Omental fat pad (tissue), 4 donors: ENCODE measurements around the gene FCMR. TPM values are rescaled to one million over a fixed set of nuclear protein-coding genes. Genes with fewer than 3 reads are reported as not detected.

Source experiments
- ATAC-seq: fragments of 150-250 bp; one replicate; pipeline ENCODE4 v1.9.1; 2016; ENCODE audit warnings: mild to moderate bottlenecking, moderate library complexity; ENCODE audit not compliant: low FRiP score
- DNase-seq: peaks from one replicate; pipeline ENCODE4 v3.0.0-alpha.2; 2019; ENCODE audit warnings: low spot score
- total RNA-seq, 4 donors: library from RNA; depleted of rRNA; stranded (reverse); fragments of >200 nt; gene quantifications; one replicate each; pipeline ENCODE4 v1.1.0, GENCODE V29; 2016
- TF ChIP-seq, protein P1 (sequence below), 3 donors: fragments of 450-650 bp; IDR thresholded peaks; one replicate each; pipeline ENCODE4 v1.5.1; 2016 to 2017; ENCODE audit warnings: antibody characterized with exemption in 3 of 3, mild to moderate bottlenecking in 3 of 3, moderate library complexity in 2 of 3

The FCMR gene
- total RNA-seq, 4 donors from 2014 or later, result 3.2 to 23.2 (median 9.0) TPM

DNA sequence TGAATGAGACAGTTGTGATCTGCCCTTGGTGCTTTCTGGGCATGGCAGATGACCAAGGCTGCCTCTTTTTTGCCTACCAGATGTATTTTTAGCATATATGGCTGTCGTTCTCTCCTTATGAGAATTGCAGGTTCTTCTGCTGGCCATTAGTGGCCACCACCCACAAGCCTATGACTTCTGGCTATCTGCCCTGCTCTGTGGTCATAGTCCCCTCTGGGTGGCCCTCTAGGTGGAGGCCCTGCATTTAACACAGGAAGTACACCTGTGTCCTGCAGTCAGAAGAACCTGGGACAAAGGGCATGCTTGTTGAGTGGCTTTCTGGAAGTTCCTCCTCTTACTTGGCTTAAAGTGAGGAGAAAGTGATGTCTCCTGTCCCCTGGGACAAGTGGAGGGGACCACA is 42.0 kb upstream of the FCMR start:
- ATAC-seq (no peak), DNase-seq (no peak)
- TF ChIP-seq, protein P1, sequence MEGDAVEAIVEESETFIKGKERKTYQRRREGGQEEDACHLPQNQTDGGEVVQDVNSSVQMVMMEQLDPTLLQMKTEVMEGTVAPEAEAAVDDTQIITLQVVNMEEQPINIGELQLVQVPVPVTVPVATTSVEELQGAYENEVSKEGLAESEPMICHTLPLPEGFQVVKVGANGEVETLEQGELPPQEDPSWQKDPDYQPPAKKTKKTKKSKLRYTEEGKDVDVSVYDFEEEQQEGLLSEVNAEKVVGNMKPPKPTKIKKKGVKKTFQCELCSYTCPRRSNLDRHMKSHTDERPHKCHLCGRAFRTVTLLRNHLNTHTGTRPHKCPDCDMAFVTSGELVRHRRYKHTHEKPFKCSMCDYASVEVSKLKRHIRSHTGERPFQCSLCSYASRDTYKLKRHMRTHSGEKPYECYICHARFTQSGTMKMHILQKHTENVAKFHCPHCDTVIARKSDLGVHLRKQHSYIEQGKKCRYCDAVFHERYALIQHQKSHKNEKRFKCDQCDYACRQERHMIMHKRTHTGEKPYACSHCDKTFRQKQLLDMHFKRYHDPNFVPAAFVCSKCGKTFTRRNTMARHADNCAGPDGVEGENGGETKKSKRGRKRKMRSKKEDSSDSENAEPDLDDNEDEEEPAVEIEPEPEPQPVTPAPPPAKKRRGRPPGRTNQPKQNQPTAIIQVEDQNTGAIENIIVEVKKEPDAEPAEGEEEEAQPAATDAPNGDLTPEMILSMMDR (IDR thresholded peaks at IDR 0.05), result no peak

DNA sequence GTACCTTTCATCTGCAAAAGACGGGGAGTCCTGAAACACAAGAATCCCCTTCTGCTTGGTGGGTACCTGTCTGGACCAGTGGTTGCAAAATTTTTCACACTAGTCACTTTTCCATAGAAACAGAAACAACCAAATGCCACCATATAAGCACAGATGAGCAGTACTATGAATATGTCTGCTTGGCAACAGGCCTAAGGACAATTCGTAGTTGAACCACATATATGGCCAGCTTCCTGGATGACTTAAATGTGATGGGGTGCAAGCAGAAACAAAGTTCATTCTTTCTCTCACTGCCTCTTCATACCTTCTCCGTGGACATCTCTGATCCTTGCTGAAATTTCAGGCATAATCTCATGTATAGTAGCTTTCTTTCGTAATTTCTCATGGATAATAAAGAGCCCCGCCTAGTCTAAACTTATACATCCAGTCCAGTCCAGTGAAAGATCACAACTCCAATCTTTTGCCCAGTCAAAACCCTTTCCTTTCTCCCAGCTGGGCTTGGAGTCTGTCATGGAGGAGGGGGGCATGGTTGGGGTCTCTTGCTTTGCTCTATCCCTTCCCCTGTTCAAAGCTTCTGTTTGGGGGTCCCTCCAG is 41.5 kb upstream of the FCMR start:
- no peak for ATAC-seq
- DNase-seq, result no peak
- TF ChIP-seq, protein P1 (IDR thresholded peaks at IDR 0.05), result no peak

DNA sequence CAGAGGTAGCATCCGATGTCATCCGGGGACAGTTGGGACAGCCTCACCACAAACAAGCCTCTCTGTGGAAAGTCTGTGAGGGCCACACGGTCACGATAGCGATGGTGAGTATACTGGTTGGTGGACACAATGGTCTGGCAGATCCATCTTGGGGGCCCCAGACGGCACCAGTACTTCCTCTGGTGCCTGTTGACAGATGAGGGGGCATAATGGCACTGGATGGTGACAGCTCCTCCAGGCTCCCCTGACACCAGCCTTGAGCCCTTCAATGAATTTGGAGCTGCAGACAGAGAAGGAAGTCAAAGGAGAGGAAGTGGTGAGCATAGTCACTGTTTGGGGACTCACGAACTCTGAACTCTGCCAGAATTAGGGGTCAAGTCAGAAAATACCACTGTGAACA is 40.5 kb upstream of the FCMR start:
- ATAC-seq (no peak), DNase-seq (no peak)
- TF ChIP-seq, protein P1 (IDR thresholded peaks at IDR 0.05), result no peak

DNA sequence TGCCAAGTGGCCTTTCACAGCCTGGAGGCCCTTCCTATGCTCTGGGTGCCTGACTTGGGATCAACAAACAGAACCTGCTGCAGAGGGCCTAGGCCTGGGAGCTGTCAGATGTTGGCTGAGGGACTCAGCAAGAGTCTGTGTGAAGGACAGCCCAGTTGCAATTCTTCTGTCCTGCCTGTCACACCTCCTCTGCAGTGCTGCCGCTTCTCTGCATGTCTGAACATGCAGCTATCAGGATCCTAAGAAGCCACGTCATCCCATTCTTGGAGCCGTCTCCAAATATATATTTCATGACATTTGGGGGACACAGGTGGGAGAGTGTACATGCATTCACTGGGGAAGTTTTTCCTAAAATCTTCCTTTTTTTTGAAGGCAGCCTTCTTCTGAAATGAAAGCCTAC is 39.9 kb upstream of the FCMR start:
- DNase-seq, result no peak
- TF ChIP-seq, protein P1 (IDR thresholded peaks at IDR 0.05), result no peak
- ATAC-seq, result no peak

DNA sequence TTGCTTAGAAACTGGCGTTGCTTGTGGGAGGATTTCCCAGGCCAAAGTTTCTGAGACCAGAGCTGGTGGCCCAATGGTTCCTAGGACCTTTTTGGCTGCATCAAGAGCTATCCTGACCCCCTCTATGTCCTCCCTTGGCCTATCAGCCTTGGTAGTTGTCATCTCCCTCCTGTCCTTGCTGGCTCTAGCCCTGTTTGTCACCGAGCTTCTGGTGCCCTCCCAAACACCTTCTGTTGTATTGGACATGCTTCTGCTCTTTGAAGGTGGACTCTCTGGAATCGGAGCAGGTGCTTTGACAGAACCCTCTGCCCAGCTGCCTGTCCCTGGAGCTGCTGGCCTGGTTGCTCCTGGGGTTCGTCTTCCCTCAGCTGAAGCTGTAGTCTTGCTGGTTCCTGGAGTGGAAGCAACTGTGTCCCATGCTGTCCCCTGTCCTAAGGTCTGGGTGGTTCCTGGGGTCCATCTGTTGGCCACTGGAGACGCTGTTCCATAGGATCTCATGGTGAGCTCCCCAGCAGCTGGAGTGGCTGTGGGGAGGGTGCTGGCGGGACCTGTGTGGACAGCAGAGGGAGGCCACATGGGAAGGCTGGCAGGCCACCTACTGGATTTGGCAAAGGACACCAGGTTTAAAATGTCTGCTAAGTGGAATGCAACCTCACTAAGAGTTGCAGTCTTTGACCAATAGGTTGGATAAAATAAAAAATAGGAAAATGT is 39.1 kb upstream of the FCMR start:
- DNase-seq, result no peak
- TF ChIP-seq, protein P1 (IDR thresholded peaks at IDR 0.05), result no peak
- ATAC-seq, result no peak

DNA sequence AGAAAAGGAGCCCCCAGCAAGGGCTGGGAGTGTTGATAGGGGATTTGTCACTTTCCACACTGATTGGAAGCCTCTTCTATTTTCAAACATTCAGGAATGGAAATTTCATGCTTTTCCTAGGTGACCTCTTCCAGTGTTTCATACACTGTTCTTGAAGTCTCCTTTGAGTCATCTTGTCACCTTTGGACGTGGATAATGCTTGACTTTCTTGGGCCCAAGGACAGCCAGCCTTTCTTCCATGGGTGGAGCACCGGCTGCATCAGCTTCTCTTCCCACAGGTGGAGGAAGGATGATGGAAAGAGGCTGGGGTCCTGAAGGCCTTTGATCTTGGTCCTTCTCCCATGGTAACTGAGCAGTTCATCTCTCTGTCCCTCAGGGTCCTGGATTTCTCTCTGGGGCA is 36.4 kb upstream of the FCMR start:
- TF ChIP-seq, protein P1 (IDR thresholded peaks at IDR 0.05), result no peak
- ATAC-seq, result no peak
- DNase-seq, result no peak

DNA sequence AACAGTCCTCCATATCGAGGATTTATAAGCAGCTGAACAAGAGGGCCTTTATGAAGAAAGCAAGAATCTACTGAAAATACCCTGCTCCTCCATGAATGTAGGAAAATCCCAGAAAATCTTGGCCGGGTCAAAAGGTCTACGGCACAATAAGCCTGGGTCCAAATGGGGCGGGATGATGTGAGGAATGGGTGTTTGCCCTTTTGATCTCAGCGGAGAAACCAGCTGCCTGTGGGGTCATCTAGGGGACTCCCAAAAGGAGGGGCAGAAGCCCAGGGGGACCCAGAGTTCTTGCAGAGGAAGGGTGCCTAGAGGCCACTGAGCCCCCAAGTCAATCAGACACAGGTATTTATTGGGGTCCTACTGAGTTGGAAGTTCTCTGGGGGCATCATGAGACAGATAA is 35.9 kb upstream of the FCMR start:
- TF ChIP-seq, protein P1 (IDR thresholded peaks at IDR 0.05), result no peak
- no peak for DNase-seq
- no peak for ATAC-seq
